GM19099 (cell line): ENCODE results near the gene ZFYVE28.

Experiments
- POLR2A ChIP-seq: IDR thresholded peaks from 3 replicates; pipeline ENCODE4 v1.6.1; 2011; ENCODE audit warnings: low read depth; ENCODE audit not compliant: insufficient read length; ENCODE audit errors: extremely low read depth

The ZFYVE28 gene

GRCh38 chr4:2318885-2319284, 99.6 kb downstream of the ZFYVE28 start:
- no peak for TF ChIP-seq POLR2A

GRCh38 chr4:2318476-2318875, 100.0 kb downstream of the ZFYVE28 start:
- no peak for TF ChIP-seq POLR2A

- TF ChIP-seq POLR2A = no peak
Observed at GRCh38 chr4:2313366-2313765, 105.1 kb downstream of the ZFYVE28 start.

- no peak for TF ChIP-seq POLR2A
Observed at GRCh38 chr4:2306773-2307410, 111.6 kb downstream of the ZFYVE28 start.

- no peak for TF ChIP-seq POLR2A
Observed at GRCh38 chr4:2305766-2306501, 112.5 kb downstream of the ZFYVE28 start.

- TF ChIP-seq POLR2A = no peak
Observed at GRCh38 chr4:2304877-2305561, 113.4 kb downstream of the ZFYVE28 start.

GRCh38 chr4:2304321-2304876, 114.0 kb downstream of the ZFYVE28 start:
- TF ChIP-seq POLR2A = no peak

GRCh38 chr4:2303686-2304320, 114.6 kb downstream of the ZFYVE28 start:
- no peak for TF ChIP-seq POLR2A

- TF ChIP-seq POLR2A = no peak
Observed at GRCh38 chr4:2303121-2303685, 115.2 kb downstream of the ZFYVE28 start.

- TF ChIP-seq POLR2A = no peak
Observed at GRCh38 chr4:2302387-2303119, 115.9 kb downstream of the ZFYVE28 start.

- no peak for TF ChIP-seq POLR2A
Observed at GRCh38 chr4:2301806-2302205, 116.6 kb downstream of the ZFYVE28 start.

- no peak for TF ChIP-seq POLR2A
Observed at GRCh38 chr4:2301225-2301642, 117.2 kb downstream of the ZFYVE28 start.

GRCh38 chr4:2300431-2301224, 117.8 kb downstream of the ZFYVE28 start:
- TF ChIP-seq POLR2A = no peak

- TF ChIP-seq POLR2A = no peak
Observed at GRCh38 chr4:2299794-2300193, 118.7 kb downstream of the ZFYVE28 start.

GRCh38 chr4:2298532-2298991, 119.9 kb downstream of the ZFYVE28 start:
- no peak for TF ChIP-seq POLR2A
